ENCODE results near the gene VSIG4.

The VSIG4 gene

DNA sequence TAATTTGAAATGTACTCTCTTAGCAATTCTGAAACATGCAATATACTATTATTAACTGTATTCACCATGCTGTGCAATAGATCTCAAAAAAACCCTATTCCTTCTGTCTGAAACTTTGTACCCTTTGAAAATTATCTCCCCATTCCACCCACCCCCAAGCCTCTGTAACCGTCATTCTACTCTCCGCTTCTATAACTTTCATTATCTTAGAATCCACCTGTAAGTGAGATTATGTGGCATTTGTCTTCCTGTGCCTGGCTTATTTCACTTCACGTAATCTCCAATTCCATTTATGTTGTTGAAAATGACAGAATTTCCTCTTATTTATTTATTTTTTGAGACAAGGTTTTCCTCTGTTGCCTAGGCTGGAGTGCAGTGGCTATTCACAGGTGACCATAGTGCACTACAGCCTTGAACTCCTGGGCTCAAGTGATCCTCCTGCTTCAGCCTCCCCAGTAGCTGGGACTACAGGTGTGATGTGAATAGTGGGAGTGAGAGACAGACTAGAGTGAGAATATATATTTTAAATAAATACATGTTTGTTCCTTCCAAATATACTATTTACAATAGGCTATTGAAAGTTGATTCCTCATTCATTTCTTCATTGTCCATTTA is 30.5 kb downstream of the VSIG4 start:
- no peak for DNase-seq (ENCODE audit: extremely low read depth in 1 of 2, low read depth in 1 of 2)

DNA sequence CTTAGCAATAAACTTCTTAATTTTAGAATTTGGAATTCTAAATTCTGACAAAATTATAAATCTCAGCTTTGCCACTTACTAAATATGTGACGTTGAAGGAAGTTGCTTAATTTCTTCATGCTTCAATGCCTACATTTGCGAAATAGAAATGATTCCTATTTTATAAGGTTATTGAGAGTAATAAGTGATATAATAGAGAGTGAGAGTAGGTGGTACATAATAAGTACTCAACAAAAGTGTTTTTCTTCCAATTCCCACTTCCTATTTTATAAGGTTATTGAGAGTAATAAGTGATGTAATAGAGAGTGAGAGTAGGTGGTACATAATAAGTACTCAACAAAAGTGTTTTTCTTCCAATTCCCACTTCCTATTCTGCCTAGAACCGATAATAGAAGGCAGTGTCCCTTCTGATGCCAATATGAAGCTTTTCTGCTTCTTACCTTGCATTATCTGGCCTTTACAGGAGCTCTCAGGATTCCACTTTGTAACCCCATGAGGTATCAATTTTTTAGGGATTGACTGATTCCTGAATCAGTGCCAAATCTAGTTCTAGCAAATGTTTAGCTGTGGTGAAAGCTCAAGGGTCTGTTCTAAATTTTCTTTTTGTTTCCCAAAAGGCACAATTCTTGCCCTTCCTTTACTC is 31.4 kb downstream of the VSIG4 start:
- no peak for DNase-seq (ENCODE audit: extremely low read depth in 1 of 2, low read depth in 1 of 2)

DNA sequence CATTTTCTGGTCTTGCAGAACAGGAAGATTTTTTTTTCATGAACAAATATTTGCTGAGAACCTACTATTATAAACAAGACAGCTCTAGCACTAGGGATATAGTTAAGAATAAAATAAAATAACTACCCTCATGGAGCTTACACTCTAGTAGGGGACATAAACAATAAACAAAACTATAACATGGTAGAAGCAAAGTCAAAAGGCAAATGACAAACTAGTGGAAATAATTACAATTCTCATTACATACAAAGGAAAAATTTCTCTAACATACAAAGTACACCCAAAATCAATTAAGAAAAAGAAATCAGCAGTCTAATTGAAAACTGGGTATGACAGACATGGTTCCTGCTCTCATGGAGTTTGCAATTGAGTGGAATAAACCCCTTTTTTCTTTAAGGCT is 32.0 kb downstream of the VSIG4 start:
- no peak for DNase-seq (ENCODE audit: extremely low read depth in 1 of 2, low read depth in 1 of 2)

DNA sequence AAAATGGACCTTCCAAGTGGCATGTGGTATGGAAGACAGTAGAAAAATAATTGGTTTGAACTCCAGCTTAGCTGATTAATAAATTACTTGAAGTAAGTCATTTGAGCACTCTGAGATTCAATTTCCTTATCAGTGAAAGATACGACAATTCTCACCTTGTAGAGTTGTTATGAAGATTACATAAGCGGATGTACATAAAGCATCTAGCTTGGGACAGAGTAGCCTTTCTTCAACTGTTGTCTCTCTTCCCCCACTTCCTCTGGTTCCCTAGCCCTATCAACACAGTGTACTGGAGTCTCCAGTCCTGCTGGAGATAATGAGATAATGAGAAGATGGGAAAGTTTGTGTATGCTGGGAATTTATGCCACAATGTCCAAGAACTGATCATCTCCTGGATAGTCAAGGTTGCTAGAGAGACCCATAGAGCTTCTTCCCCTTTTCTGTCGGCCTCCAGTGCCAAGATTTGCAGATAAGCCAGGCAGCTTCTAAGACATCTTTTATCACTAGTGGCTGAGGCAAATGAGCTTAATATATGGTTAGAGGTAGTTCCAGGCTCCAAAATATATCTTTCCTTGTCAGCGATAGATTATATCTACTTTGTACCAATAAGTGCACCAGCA is 33.9 kb downstream of the VSIG4 start:
- no peak for DNase-seq (ENCODE audit: extremely low read depth in 1 of 2, low read depth in 1 of 2)

DNA sequence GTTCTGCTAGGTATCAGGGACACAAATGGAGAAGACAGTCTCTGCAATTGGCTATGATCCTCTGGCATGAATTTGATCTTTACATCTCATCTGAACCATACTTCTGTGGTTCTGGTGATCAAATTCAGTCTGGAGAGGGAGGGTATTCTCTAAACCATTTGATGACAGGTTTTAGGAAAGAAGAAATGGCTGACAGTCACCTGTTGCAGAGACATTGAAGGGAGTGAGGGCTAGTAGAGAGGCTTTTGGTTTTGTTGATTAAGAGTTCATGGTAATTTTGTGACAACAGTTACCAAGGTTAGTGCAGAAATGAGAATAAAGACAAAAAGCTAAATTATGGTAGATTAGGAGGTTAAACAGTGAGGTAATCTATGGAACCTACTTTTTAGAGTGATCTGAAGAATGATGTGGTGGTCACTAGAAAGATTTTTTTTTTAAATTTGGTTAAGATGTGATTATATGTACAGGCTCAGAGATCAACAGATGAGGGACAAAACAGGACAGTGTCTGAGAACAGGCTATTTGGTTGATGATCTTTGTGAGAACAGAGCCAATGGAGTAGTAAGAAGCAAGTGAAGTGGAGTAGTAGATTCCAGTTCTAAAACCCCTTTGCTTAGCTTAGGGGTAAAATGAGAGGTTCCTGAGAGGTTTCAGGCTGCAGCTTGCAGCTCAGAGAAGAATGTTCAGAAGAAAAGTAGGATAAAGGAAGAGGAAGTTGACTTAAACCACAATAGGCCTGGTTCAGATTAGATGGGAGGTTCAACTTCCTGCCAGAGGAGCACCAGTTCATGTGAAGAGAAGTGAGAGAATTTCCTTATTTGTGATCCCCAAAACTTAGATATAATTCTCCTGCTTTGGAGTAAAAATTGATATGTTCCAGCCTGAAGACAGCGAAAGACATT is 34.7 kb downstream of the VSIG4 start:
- no peak for DNase-seq (ENCODE audit: extremely low read depth in 1 of 2, low read depth in 1 of 2)

DNA sequence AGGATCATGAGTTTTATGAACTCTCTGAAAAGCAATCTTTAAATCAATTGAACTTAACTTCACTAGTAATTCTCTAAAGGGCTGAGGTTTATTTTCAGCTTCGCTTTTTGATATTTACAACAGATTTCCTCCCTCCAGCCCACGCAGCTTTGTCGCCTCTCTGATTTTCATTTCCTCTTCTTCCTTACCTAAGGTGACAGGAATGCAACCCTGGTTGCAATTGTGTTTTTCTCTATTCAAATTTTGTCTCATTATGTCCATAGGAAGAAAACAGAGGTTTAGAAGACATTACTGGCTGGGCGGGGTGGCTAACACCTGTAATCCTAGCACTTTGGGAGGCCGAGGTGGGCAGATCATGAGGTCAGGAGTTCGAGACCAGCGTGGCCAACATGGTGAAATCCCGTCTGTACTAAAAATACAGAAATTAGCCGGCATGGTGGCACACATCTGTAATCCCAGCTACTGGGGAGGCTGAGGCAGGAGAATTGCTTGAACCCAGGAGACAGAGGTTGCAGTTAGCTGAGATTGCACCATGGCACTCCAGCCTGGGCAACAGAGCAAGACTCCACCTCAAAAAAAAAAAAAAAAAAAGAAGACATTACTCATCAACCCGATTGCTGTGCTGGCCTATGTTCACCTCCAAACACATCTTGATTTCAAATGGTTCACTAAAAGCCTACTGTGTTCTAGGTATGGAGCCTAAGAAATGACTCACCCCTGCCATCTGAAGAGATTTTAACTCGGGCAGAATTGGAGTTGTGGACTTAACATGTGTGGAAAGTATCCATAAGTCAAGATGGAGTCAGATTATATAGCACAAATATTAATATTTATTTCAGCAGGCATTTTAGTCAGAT is 36.8 kb downstream of the VSIG4 start:
- DNase-seq (ENCODE audit: extremely low read depth in 1 of 2, low read depth in 1 of 2) = no peak

DNA sequence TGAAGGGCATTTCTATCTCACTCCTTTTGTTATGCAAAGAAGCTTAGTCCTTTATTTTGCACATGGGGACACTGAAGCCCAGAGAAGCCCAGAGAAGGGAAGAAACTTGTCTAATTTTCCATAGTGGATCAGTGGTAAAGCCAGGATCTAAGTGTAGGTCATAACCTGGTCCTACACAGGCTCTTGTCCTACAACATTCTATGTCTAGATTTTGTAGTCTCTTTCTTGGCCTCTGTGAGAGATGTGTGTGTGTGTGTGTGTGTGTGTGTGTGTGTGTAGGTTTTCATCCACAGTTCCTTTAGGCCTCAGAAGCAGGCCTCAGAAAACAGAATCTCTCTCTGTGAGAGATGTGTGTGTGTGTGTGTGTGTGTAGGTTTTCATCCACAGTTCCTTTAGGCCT is 38.3 kb downstream of the VSIG4 start:
- no peak for DNase-seq (ENCODE audit: extremely low read depth in 1 of 2, low read depth in 1 of 2)

DNA sequence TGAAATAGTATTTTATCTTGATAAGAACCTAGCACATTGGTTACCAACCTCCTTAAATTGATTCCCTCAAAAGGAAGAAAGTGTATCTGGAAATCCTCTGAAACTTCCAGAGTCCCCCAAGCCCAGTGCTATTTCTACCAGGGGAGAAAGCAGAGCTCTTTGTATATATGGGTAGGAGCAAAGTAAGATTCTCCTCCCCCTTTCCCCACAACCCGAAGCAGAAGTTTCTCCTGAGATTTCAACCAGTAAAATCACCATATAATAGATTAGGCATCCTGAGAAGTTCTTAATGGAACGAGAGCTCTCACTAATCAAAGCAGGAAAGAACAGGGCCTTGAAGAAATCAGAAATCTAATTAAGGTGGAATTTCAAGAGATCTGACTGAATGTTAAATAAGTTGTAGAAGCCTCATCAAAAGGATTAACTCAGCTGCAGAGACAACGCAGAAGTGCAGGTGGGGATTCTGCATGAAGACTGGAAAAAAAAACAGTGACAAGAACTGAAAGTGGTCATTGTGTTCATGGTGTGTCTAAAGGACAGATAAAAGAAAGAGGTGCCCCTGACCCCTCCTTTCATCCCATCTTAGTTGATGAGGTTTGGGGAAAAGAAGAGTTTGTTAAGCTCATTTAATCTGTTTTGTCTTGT is 39.1 kb downstream of the VSIG4 start:
- no peak for DNase-seq (ENCODE audit: extremely low read depth in 1 of 2, low read depth in 1 of 2)

DNA sequence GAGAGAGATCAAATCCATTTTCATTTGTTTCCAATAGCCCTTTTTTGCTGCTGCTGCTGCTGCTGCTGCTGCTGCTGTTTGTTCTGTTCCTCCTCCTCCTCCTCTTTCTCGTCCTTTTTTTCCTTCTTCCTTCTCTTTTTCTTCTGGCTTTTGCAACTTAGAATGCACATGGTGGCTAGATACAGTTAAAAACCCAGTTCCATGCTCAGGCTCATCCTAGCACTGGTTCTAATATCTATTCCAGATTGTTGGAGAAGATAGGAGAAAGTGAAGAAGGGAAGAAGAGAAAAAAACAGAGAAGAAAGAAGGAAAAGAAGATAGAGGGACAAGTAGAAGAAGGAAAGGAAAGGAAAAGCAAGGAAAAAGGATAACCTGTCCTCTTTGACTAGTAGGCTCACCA is 39.7 kb downstream of the VSIG4 start:
- DNase-seq (ENCODE audit: extremely low read depth in 1 of 2, low read depth in 1 of 2) = no peak

DNA sequence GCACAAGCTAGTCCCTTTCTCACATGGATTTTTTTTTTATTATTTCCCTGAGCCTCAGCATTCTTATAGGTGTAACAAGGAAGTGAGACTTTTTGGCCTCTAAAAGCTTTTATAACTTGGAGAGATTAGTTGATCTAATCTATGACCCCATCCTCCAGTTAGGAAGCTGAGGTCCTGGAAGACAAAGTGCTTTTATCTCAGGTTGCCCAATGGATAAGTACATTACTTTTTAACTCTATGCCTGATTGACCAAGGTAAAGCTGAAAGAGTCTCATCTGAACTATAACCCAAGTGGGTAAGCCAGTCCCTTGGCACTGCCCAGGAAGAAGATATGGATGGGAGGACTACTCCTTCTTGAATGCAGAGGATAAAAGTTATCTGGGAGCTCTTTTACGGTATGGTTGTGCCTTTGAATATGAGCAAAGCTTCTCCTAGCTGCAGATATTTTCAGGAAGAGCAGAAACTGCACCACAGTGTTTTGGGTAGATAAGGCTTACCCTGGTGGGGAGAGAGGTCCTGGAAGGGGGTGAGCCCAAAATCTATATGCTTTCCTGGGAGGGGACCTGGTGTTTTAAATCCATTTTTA is 40.2 kb downstream of the VSIG4 start:
- DNase-seq (ENCODE audit: extremely low read depth in 1 of 2, low read depth in 1 of 2) = no peak

DNA sequence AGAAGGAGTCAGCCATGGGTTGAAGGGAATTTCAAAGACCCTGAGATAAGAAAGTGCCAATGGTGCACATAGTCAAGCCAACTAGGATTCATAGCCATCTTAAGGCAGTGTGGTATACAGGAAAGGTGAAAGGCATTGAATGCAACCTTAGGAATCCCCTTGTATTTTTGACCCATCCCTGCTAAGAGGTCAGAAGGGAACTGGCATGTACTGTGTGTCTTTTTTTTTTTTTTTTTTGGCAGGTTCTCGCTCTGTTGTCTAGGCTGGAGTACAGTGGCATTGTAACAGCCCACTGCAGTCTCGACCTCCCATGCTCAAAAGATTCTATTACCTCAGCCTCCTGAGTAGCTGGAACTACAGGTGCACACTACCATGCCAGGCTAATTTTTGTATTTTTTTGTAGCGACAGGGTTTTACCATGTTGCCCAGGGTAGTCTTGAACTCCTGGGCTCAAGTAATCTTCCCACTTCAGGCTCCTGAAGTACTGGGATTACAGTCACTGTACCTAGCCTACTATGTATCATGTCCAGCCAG is 40.8 kb downstream of the VSIG4 start:
- DNase-seq (ENCODE audit: extremely low read depth in 1 of 2, low read depth in 1 of 2) = no peak

DNA sequence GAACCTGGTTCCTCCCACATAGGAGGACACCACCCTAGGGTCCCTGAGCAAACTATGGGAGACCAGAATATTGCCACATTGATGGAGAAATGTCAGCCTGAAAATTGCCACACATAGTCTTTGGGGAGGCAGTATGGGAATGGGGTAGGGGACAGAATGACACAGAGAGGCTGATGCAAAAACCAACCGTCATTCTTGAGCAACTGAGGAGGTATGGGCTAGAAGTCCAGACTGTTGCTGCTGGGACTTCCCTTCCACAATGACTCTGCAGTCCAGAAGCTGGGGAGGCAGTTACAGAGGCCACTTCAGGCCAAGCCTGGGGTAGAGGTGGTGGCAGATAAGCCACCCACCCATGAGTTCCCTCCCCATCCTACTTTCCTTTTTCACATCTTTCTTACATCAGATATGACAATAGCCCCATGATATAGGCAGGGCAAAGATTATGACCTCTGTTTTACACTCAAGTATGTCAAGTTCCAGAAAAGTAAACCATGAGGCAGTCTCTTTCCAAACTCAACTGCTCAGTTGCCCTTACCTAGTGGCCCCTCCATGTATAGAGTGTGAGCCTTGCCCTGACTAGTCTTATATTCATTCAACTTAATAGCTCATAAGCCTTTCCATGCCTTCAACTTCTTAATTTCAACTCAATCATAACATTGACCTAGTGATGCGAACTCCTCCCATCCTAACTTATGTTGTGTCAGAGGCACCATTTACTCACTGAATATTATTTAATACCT is 41.7 kb downstream of the VSIG4 start:
- no peak for DNase-seq (ENCODE audit: extremely low read depth in 1 of 2, low read depth in 1 of 2)

DNA sequence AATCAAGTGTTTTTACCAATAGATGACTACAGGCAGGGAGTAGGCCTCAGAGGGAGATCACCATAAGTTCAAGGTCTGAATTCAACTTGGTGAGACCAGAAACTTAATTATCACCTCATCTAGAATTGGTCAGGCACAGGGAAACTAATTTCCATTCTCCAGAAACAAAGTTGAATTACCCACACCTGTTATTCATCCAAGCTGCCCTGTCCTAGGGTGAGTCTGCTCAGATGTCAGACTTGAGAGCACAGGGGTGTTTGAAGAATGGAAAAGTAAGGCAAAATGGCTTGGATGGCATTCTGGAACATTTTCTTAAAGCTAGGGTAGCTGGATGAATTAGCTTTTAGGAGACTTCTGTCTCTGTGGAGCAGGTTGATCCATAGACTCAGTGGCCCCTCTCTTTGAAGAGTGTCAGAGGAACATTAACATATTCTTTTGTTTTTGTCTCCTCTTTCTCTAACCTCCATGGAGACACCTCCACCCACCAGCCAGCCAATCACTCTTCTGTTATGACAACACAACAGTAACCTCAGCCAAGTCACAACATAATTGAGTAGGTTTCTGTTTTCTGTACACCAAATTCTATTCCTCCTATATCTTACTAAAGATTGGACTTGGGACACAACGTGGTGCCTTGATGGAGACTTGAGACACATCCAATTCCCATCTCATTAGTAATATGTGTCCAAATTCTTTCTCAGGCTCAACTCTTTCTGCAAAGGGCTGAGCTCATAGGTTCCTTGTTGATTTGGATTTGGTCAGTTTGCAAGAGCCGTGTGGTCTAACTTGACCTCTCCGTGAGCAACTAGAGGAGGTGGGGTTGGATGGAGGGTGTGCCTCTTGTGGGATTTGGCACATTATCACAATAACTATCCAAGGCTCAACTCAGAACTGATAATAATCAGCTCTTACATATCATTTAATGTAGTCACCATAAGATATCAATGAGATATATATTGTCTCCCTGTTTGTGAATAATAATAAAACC is 45.1 kb downstream of the VSIG4 start:
- no peak for DNase-seq (ENCODE audit: extremely low read depth in 1 of 2, low read depth in 1 of 2)

DNA sequence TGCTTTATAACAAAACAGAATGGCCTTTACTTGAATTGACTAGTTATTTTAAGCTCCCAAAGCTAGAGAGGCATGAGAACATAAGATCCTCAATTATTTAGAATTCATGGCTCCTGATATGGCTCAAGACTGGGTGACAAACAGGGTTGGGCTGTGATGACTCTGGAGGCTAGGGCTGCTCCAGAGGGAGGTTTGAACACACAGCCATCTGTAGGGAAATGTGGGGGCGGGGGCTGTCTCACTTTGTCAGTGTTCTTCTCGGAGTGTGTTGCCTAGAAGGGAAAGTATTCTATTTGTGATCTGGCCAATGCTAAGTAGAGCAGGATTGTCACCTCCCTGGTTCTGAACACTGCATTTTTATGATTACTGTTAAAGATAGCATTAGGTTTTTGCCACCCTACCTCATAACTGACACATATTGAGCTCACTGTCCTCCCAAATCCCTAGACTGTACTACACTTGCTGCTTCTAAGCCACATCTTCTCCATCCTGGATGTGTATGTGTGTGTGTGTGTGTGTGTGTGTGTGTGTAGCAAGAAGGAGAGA is 45.9 kb downstream of the VSIG4 start:
- no peak for DNase-seq (ENCODE audit: extremely low read depth in 1 of 2, low read depth in 1 of 2)

DNA sequence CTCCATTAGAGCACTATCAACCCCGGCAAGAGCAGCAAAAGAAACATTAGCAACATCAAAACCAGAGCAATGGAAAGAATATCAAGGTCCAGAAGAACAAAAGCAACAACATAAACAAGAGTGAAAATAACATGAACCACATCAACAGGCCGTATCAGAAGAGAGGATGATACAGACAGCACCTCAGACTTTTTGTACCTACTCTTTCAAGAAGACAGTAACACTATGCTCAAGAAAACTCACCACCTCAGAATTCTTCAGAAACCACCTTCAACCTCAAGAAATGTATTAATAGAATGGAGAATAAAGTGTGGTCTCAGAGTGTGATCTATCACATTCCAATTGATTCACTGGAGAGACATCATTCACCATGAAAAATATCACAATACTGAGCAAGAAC is 46.5 kb downstream of the VSIG4 start:
- DNase-seq (ENCODE audit: extremely low read depth in 1 of 2, low read depth in 1 of 2) = no peak

DNA sequence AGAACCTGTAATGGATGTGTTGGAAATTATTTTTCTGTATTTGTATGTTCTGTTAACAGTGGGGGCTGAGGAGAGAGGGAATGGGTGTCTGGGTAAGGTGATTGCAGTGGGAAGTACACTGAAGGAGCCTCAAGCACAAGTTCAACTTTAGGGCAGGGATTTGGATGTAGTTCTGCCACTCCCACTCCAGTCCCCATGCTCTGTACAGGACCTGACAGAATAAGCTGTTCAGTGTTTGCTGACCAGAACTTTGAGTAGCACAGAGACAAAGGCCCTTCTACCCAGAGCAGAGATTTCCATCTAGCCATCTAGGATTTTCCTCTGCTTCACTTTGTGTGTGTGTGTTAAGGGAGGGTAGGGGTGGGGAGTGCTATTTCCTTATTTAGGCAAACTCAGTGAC is 49.2 kb downstream of the VSIG4 start:
- DNase-seq (ENCODE audit: extremely low read depth in 1 of 2, low read depth in 1 of 2) = no peak

DNA sequence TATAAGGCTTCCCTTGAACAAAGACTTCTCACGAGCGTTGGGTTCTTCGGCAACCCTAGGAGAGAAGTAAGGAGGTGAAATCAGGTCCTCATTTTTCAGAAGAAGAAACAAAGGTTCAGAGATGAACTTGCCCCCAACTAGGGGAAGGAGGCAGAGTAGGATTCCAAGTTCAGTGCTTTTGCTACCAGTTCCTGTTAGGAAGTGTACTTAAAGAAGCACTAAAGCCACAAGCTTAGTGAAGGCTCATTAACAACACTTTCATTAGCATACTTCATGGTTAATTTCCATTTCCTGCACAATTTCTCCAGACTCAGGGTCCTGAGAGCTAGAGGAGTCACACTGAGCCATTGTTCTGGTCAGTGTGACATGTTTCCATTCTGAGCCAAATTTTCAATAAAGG is 52.1 kb downstream of the VSIG4 start:
- no peak for DNase-seq (ENCODE audit: extremely low read depth in 1 of 2, low read depth in 1 of 2)

All from activated CD8-positive, alpha-beta memory T cell treated with anti-CD3 and anti-CD28 coated beads for 1 hour (primary cell).